ENCODE data around the gene PARD3B. TPM values are rescaled to one million over a fixed set of nuclear protein-coding genes. Genes with fewer than 3 reads are reported as not detected.

Gene PARD3B
- total RNA-seq, 2 experiments from 2014 or later = 0.16 TPM; not detected in 1

GRCh38 chr2:205056151-205056561 is 510.9 kb downstream of the PARD3B start:
- H3K4me1 Mint-ChIP-seq = peaks cover 5% of the 10 kb centered on the region
- no peak overlapping the region for H3K27ac Mint-ChIP-seq
- no peak overlapping the region for H3K4me3 Mint-ChIP-seq
- no peaks in the 10 kb centered on the region for H3K27me3 Mint-ChIP-seq
- ATAC-seq (no peak), DNase-seq (no peak)
- H3K36me3 Mint-ChIP-seq = peaks cover 2% of the 10 kb centered on the region
- CTCF ChIA-PET = no interaction called here
- H3K9me3 Mint-ChIP-seq (ENCODE audit: low read depth) = no peaks in the 10 kb centered on the region

GRCh38 chr2:205058409-205058808 is 513.1 kb downstream of the PARD3B start:
- ATAC-seq = no peak
- no peaks in the 10 kb centered on the region for H3K27me3 Mint-ChIP-seq
- H3K9me3 Mint-ChIP-seq (ENCODE audit: low read depth) = no peaks in the 10 kb centered on the region
- DNase-seq = no peak
- no peak overlapping the region for H3K27ac Mint-ChIP-seq
- CTCF ChIA-PET = no interaction called here
- H3K36me3 Mint-ChIP-seq = peaks cover 2% of the 10 kb centered on the region
- H3K4me3 Mint-ChIP-seq = no peak overlapping the region
- peaks cover 5% of the 10 kb centered on the region for H3K4me1 Mint-ChIP-seq

DNA sequence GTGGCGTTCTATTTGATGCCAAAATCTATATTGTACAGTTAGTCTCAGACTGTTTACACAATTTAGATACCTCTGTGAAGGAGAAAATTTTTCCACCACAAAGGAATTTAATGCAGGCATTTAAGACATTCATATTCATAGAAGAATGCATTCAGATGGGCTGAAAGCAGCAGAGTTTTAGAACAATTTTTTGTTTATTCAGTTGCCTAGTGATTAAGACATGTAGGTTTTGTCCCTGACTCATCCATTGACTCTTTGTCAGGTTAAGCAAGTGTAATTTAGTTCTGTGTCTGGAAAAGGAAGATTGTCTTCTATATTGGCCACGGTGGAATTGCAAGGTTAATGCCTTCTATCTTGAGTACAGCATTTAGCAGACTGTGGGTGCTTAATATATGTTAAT is 515.0 kb downstream of the PARD3B start:
- no peak overlapping the region for H3K4me3 Mint-ChIP-seq
- CTCF ChIA-PET = no interaction called here
- no peaks in the 10 kb centered on the region for H3K27me3 Mint-ChIP-seq
- no peak for ATAC-seq
- no peak overlapping the region for H3K27ac Mint-ChIP-seq
- H3K36me3 Mint-ChIP-seq = peaks cover 2% of the 10 kb centered on the region
- H3K9me3 Mint-ChIP-seq (ENCODE audit: low read depth) = peaks cover 2% of the 10 kb centered on the region
- DNase-seq = no peak
- peaks cover 5% of the 10 kb centered on the region for H3K4me1 Mint-ChIP-seq

DNA sequence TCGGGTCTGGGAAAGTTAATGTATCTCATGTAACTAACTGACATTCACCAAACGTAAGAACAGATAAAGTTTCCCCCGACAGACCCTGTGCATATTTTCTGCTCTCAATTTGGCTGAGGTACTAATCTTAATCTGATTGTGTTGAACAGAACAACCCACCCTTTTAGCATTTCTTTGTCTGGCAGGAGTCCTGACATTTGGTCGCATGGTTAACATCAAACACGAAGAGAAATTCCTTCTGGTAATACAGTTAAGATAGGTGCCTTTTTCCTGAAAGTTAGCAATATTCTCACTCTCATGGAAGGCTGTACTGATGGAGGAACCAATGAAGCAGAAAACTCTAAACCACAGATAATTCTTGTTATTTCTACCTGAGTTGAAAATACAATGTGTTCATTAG is 520.8 kb downstream of the PARD3B start:
- Mint-ChIP-seq H3K4me3 (no peak overlapping the region), H3K36me3 (no peaks in the 10 kb centered on the region), H3K27me3 (no peaks in the 10 kb centered on the region), H3K9me3 (ENCODE audit: low read depth) (peaks cover 2% of the 10 kb centered on the region), H3K27ac (no peak overlapping the region), H3K4me1 (no peaks in the 10 kb centered on the region)
- no peak for ATAC-seq
- CTCF ChIA-PET = no interaction called here
- no peak for DNase-seq

DNA sequence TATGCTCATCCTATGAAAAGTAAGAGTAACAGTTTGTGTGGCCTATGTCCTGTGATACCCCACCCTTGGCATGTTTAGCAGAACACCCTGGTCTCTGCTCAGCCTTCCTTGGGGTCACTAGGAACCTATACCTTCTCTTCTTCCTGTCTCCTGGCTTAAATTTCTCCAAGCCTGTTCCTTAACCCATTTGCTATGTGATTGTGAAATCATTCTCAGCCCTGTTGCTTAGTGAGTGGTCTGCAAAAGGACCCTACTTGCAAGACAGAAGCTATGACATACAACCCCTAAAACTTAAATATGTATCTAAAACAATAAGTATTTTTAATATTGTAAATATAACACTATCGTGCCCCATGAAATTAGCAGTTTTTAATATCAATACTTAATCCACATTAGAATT is 524.7 kb downstream of the PARD3B start:
- H3K27me3 Mint-ChIP-seq = no peaks in the 10 kb centered on the region
- DNase-seq = no peak
- no peak overlapping the region for H3K4me3 Mint-ChIP-seq
- H3K36me3 Mint-ChIP-seq = no peaks in the 10 kb centered on the region
- H3K27ac Mint-ChIP-seq = no peak overlapping the region
- no peaks in the 10 kb centered on the region for H3K4me1 Mint-ChIP-seq
- H3K9me3 Mint-ChIP-seq (ENCODE audit: low read depth) = no peaks in the 10 kb centered on the region
- no peak for ATAC-seq
- CTCF ChIA-PET = no interaction called here

DNA sequence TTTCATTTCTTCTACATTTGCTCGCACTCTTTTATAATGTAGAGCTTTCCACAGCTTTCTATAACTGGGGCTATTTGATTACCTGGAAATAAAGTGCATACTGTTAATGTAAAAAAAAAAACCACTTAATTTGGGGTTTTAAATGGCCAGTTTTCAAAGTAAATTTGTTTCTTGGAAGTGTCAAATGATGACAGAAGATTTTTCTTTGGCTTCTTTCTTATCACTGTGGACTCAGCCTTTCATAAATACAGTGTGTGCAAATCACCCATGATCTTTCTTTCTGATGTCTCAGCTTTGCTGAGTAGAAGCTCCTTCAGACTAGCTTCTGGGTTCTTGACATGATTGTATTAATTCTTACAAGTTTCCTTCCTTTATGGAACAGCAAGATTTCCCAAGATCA is 525.6 kb downstream of the PARD3B start:
- DNase-seq = no peak
- Mint-ChIP-seq H3K27me3 (no peaks in the 10 kb centered on the region), H3K27ac (no peak overlapping the region), H3K4me1 (no peaks in the 10 kb centered on the region), H3K4me3 (no peak overlapping the region), H3K9me3 (ENCODE audit: low read depth) (no peaks in the 10 kb centered on the region), H3K36me3 (no peaks in the 10 kb centered on the region)
- ATAC-seq = no peak
- CTCF ChIA-PET = no interaction called here

DNA sequence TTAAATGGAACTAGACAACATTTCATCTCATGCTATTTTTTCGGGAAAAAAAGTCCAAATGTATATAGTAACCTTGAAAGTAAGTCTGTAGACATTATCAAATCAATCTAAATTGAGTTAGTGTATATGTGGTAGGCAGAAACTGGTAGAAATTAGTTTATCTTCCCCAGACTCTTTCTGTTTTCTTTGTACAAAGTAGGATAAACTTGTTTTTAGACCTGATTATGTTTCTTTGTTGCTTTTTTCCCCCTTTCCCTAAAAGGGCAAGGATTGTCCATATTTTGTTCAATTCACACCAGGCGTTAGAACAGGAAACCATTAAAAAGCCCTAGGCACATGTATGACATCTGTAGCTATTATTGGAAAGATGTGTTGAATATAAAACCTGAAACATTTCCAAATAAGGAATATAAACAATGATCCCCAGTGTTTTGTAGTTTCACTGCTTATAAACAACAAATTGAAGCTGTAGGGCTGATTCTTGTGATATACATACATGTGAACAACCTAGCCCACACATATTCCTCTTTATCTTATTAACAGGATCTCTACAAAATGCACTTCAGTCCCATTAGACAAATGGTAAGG is 528.3 kb downstream of the PARD3B start:
- Mint-ChIP-seq H3K36me3 (no peaks in the 10 kb centered on the region), H3K27me3 (no peaks in the 10 kb centered on the region), H3K27ac (no peak overlapping the region), H3K9me3 (ENCODE audit: low read depth) (no peaks in the 10 kb centered on the region), H3K4me1 (peaks cover 4% of the 10 kb centered on the region), H3K4me3 (no peak overlapping the region)
- ATAC-seq = no peak
- DNase-seq = no peak
- CTCF ChIA-PET = no interaction called here

GRCh38 chr2:205076405-205076804 is 531.1 kb downstream of the PARD3B start:
- CTCF ChIA-PET = interaction anchor here (1.1 kb wide), 1 partner anchor 191 kb away, joined by 3 read pairs; no protein-coding TSS in a partner anchor
- no peak overlapping the region for H3K4me3 Mint-ChIP-seq
- H3K27ac Mint-ChIP-seq = no peak overlapping the region
- peaks cover 4% of the 10 kb centered on the region for H3K4me1 Mint-ChIP-seq
- no peak for DNase-seq
- no peak for ATAC-seq
- no peaks in the 10 kb centered on the region for H3K27me3 Mint-ChIP-seq
- no peaks in the 10 kb centered on the region for H3K36me3 Mint-ChIP-seq
- no peaks in the 10 kb centered on the region for H3K9me3 Mint-ChIP-seq (ENCODE audit: low read depth)

- ATAC-seq (peak; percentile 30), DNase-seq (no peak)
- no peaks in the 10 kb centered on the region for H3K36me3 Mint-ChIP-seq
- H3K9me3 Mint-ChIP-seq (ENCODE audit: low read depth) = no peaks in the 10 kb centered on the region
- CTCF ChIA-PET = no interaction called here
- H3K27me3 Mint-ChIP-seq = no peaks in the 10 kb centered on the region
- peak overlapping the region; percentile 73 for H3K27ac Mint-ChIP-seq
- no peak overlapping the region for H3K4me3 Mint-ChIP-seq
- peaks cover 4% of the 10 kb centered on the region for H3K4me1 Mint-ChIP-seq
Measured at GRCh38 chr2:205077159-205077558, 531.9 kb downstream of the PARD3B start.

DNA sequence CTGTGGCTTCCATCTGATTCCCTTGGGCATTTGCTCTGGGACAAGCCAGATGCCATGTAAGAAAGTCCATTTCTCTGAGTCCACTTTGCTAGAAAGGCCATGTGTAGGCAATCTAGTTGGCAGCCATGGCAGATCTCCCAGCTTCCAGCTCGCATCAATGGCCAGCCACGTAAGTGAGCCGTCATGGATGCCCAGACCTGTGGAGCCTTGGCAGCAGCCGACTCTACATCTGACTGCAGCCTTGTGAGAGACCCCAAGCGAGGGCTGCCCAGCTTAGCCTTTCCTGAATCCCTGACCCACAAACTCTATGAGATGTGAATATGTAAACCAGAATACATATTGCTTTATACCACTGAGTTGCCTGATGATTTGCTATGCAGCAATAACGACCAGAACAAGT is 533.5 kb downstream of the PARD3B start:
- Mint-ChIP-seq H3K4me1 (peaks cover 4% of the 10 kb centered on the region), H3K27me3 (no peaks in the 10 kb centered on the region), H3K9me3 (ENCODE audit: low read depth) (no peaks in the 10 kb centered on the region), H3K4me3 (no peak overlapping the region), H3K27ac (no peak overlapping the region), H3K36me3 (no peaks in the 10 kb centered on the region)
- no peak for ATAC-seq
- no peak for DNase-seq
- CTCF ChIA-PET = no interaction called here

DNA sequence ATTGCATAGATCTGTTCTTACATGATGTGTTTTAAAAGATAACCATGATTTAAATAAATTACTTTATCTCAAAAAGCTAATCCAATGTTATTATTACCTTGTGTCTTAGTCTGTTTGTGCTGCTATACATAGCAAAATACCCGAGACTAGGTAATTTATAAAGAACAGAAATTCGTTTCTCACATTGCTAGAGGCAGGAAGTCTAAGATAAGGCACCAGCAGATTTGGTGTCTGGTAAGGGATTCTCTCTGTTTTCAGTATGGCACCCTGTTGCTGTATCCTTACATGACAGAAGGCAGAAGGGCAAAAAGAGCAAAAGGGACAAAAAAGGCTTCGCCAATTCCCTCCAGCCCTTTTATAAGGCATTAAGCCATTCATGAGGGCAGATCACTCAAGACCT is 533.9 kb downstream of the PARD3B start:
- Mint-ChIP-seq H3K4me3 (no peak overlapping the region), H3K36me3 (no peaks in the 10 kb centered on the region), H3K9me3 (ENCODE audit: low read depth) (no peaks in the 10 kb centered on the region), H3K4me1 (peaks cover 4% of the 10 kb centered on the region), H3K27me3 (no peaks in the 10 kb centered on the region), H3K27ac (no peak overlapping the region)
- DNase-seq (no peak), ATAC-seq (no peak)
- CTCF ChIA-PET = no interaction called here

GRCh38 chr2:205086662-205087061 is 541.4 kb downstream of the PARD3B start:
- H3K4me3 Mint-ChIP-seq = no peak overlapping the region
- DNase-seq (no peak), ATAC-seq (no peak)
- H3K9me3 Mint-ChIP-seq (ENCODE audit: low read depth) = peaks cover 2% of the 10 kb centered on the region
- CTCF ChIA-PET = no interaction called here
- no peaks in the 10 kb centered on the region for H3K27me3 Mint-ChIP-seq
- no peaks in the 10 kb centered on the region for H3K4me1 Mint-ChIP-seq
- H3K36me3 Mint-ChIP-seq = no peaks in the 10 kb centered on the region
- H3K27ac Mint-ChIP-seq = no peak overlapping the region

DNA sequence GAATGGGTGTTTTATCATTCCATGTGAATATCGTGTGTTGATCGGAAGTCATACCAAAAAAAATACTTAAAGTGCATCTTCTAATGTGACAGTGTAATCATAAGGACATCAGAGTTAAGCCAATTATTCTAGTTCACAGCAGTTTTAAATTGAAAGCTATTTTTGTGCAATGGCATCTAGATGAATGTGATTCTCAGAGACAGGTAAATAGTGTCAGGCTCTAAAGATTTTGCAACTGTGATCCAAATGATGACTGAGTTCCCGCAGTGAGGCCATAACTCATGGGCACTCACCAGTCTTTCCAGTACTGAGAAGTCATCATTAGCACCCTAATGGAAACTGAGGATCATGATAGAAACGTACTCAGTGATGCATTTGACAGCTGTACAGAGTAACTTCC is 542.6 kb downstream of the PARD3B start:
- ATAC-seq (no peak), DNase-seq (no peak)
- H3K27me3 Mint-ChIP-seq = no peaks in the 10 kb centered on the region
- H3K27ac Mint-ChIP-seq = no peak overlapping the region
- no peak overlapping the region for H3K4me3 Mint-ChIP-seq
- CTCF ChIA-PET = no interaction called here
- peaks cover 2% of the 10 kb centered on the region for H3K9me3 Mint-ChIP-seq (ENCODE audit: low read depth)
- no peaks in the 10 kb centered on the region for H3K36me3 Mint-ChIP-seq
- H3K4me1 Mint-ChIP-seq = peaks cover 4% of the 10 kb centered on the region

DNA sequence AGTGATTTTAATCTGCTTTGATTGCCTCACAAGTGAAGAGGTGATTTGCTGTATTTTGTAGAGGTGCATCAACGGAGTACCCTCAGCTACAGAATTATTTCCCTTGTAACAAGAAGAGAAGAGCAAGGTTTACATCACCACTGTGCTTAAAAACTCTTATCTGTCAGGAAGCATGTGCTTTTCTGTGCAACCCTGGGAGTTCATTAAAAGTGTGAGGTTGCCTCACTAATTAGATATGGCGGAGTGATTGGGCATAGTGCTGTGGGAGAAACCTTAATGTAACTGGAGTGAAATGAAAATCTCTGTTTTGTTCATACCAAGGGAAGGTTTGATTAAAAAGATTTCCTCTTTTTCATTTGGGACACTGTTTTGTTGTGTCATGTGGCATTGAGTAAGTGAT is 544.7 kb downstream of the PARD3B start:
- H3K4me3 Mint-ChIP-seq = no peak overlapping the region
- H3K36me3 Mint-ChIP-seq = no peaks in the 10 kb centered on the region
- peaks cover 2% of the 10 kb centered on the region for H3K9me3 Mint-ChIP-seq (ENCODE audit: low read depth)
- CTCF ChIA-PET = no interaction called here
- no peak for ATAC-seq
- no peaks in the 10 kb centered on the region for H3K27me3 Mint-ChIP-seq
- no peak overlapping the region for H3K27ac Mint-ChIP-seq
- no peak for DNase-seq
- H3K4me1 Mint-ChIP-seq = peaks cover 4% of the 10 kb centered on the region

DNA sequence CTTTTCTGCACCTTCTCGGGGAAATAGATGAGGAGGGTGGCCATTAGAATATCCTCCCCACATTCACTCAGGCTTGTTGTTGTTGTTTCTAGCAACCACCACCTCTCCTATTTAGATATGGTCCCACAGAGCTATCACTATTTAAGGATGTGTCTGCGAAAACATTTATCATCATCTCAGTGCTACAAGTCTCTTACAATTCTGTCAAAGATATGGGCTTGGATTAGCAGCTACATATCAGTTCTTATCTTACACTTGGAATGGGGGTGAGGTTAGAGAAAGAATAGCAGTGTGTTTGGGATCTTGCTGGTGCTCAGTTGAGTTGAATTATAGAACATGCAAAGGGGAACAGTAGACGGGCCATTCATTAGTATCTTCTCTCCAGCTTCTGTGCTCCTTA is 546.1 kb downstream of the PARD3B start:
- H3K4me1 Mint-ChIP-seq = peaks cover 4% of the 10 kb centered on the region
- H3K36me3 Mint-ChIP-seq = no peaks in the 10 kb centered on the region
- no peak for DNase-seq
- no peak overlapping the region for H3K4me3 Mint-ChIP-seq
- H3K27me3 Mint-ChIP-seq = no peaks in the 10 kb centered on the region
- H3K27ac Mint-ChIP-seq = no peak overlapping the region
- peaks cover 2% of the 10 kb centered on the region for H3K9me3 Mint-ChIP-seq (ENCODE audit: low read depth)
- CTCF ChIA-PET = no interaction called here
- no peak for ATAC-seq
